ENCODE results near the gene AIF1L. TPM values are rescaled to one million over a fixed set of nuclear protein-coding genes. Genes with fewer than 3 reads are reported as not detected.
A peak's percentile ranks its signal among the peaks of the same experiment; 100 is the strongest.
"Not testable (repeated sequence)": the region's sequence is repeated elsewhere in the genome, so short reads cannot be mapped to it uniquely, and the experiment has no call there.

The AIF1L gene
- polyA plus RNA-seq, 12 donors = 19.5 to 48.5 (median 25.9) TPM; not detected in 1

DNA sequence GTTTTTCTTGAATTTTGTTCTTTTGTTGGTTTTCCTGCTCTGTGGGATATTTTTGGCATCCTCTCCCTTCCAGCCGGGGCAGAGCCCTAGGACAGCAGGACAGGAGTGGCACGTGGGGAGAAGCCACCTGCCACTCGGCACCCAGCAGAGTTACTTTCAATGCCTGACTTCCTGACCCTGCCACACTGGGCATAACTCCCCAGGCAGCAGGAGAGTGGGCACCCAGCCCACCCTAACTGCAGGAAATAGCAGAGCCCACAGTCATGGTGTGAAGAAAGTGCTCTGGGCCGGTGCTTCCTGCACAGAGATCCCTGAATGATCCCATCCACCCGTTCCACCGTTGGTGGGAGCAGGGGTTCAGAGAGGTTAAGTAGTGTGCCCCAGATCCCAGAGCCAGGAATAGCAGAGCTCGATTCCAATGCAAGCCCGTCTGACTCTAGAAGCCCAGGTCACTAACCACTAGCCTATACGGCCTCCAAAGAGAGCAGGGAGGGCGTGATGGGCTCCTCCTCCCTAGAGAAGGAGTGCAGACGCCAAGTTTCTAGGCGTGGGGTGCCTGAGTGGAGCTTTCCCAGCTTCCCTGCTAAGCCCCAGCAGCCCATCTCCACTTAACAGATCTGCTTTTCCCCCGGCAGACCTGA lies 20.9 kb downstream of the AIF1L start:
- no peak for DNase-seq

DNA sequence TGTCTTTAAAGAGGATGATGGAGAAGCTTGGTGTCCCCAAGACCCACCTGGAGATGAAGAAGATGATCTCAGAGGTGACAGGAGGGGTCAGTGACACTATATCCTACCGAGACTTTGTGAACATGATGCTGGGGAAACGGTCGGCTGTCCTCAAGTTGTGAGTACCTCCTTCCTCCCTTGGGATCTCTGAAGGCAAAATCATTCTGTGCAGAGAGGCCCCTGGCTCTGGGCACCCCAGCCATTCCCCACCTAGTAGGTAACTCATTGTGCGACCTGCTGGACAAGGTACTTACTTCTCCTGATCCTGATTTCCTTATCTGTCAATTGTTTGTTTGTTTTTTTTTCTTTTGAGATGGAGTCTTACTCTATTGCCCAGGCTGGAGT lies 21.4 kb downstream of the AIF1L start:
- no peak for DNase-seq

- no peak for DNase-seq
Observed at GRCh38 chr9:131119600-131119999, 23.3 kb downstream of the AIF1L start.

DNA sequence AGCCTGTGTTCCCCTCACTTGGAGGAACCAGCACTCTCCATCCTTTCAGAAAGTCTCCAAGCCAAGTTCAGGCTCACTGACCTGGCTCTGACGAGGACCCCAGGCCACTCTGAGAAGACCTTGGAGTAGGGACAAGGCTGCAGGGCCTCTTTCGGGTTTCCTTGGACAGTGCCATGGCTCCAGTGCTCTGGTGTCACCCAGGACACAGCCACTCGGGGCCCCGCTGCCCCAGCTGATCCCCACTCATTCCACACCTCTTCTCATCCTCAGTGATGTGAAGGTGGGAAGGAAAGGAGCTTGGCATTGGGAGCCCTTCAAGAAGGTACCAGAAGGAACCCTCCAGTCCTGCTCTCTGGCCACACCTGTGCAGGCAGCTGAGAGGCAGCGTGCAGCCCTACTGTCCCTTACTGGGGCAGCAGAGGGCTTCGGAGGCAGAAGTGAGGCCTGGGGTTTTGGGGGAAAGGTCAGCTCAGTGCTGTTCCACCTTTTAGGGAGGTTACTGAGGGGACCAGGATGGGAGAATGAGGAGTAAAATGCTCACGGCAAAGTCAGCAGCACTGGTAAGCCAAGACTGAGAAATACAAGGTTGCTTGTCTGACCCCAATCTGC lies 24.4 kb downstream of the AIF1L start:
- DNase-seq = no peak

- no peak for DNase-seq
Observed at GRCh38 chr9:131121346-131121745, 25.0 kb downstream of the AIF1L start.

- DNase-seq = no peak
Observed at GRCh38 chr9:131122158-131122557, 25.8 kb downstream of the AIF1L start.

DNA sequence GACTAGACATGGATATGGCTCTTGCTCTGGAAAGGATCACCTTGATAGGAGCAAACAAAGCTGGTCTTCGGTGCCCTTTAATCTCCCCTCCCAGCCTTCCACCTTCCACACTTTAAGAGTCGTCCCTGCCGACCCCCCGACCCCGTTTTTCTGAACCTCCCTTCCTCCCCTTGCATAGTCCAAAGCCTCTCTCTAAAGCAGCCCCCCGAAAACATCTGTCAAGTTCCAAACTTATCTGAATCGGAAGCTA lies 28.6 kb downstream of the AIF1L start:
- no peak for DNase-seq

DNA sequence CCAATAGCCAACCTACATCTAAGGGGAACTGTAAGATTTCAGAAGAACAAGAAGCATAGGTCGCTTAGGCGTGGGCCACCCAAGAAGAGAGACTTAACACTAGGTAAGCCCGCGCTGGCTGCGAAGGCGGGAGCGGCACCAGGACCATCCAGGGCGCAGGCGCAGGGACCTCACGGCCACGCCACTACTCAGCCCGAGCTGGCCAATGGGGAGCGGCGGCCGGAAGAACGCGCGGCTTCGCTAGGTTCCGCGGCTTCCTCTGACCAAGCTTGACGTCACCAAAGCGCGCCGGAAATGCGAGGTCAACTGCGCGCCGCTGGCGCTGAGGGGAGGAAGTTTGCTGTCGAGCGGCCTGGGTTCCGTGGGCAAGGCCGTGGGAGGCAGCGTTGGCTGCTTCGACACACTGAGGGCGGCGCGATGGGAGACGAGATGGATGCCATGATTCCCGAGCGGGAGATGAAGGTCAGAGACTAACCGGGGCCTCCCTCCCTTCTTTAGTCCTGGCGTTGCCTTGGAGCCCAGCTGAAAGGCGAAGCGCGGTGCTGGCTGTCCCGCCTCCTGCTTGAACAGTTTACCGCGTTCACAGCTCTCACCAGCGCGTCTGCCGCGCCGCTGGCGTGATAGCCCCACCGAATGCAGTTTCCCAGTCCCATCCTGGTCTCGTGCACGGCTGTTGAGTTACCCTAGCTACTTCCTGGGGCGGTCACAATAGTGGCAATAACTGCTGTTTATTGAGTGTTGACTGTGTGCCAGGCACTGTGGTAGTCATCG lies 29.1 kb downstream of the AIF1L start, which contains the start of gene NUP214:
Gene NUP214 (plus strand): TSS at position 299 of the 771 bp plus-strand sequence. CDS start 119 bp downstream, at position 418.
- DNase-seq = peak; percentile 100

GRCh38 chr9:131126059-131126426 lies 29.7 kb downstream of the AIF1L start:
- no peak for DNase-seq

DNA sequence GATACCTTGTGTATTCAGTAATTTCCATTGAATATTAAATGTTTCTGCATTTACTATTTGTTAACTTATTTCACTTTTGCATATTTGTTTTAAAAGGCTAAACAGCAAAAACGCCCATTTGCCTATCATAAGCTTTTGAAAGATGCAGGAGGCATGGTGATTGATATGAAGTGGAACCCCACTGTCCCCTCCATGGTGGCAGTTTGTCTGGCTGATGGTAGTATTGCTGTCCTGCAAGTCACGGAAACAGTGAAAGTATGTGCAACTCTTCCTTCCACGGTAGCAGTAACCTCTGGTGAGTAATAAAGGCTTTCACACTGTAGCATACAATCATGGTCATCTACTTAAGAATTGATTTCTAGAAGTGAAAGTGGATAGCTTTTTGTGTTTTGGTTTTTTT lies 32.9 kb downstream of the AIF1L start:
- DNase-seq = no peak

- no peak for DNase-seq
Observed at GRCh38 chr9:131138676-131139075, 42.3 kb downstream of the AIF1L start.

- no peak for DNase-seq
Observed at GRCh38 chr9:131140112-131140511, 43.8 kb downstream of the AIF1L start.

DNA sequence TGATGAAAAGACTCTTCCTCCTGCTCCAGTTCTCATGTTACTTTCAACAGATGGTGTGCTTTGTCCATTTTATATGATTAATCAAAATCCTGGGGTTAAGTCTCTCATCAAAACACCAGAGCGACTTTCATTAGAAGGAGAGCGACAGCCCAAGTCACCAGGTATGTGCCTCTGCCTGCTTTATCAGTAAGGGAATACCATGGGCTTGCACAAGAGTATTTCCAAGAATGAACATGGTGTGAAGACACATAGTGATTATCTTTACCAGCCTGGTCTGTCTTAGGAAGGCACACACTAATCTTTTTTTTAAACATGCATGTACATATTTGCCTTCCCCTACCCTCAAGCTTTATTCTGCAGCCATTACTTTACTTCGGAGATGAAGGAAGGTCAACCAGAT lies 44.2 kb downstream of the AIF1L start:
- no peak for DNase-seq

- DNase-seq = no peak
Observed at GRCh38 chr9:131142160-131142559, 45.8 kb downstream of the AIF1L start.

GRCh38 chr9:131144201-131144600 lies 47.9 kb downstream of the AIF1L start:
- no peak for DNase-seq

DNA sequence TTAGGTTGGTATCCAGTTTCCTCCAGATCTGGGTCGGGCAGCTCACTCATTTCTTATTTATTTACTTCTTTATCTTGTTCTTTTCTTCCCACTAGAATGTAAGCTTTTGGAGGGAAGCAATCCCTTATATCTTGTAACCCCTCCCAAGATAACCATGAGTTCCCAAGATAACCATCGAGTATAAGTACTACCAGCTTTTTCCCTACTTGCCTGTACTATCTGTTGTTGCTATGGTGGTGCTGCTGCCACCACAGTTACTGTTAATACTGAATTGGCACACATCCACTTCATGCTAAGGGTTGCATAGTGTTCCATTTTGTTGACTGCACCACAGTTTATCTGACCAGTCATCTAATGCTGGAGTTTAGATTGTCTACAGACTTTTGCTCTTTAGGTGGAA lies 48.9 kb downstream of the AIF1L start:
- no peak for DNase-seq

GRCh38 chr9:131146186-131146585 lies 49.9 kb downstream of the AIF1L start:
- no peak for DNase-seq

DNA sequence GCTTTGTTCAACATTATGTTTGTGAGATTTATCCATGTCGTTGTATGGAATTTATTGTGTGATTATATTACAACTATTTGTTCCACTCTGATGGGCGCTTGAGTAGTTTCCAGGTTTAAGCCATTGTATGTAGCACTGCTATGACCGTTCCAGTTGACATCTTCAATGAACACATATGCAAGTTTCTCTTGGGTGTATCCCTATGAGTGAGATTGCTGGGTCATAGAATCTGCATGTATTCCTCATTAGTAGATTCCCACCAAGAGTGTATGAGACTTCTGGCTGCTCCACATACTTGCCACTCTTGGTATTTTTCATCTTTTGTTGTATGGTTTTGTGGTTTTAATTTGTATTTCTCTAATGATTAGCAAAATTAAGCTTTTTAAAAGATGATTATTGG lies 51.9 kb downstream of the AIF1L start:
- DNase-seq = no peak

DNA sequence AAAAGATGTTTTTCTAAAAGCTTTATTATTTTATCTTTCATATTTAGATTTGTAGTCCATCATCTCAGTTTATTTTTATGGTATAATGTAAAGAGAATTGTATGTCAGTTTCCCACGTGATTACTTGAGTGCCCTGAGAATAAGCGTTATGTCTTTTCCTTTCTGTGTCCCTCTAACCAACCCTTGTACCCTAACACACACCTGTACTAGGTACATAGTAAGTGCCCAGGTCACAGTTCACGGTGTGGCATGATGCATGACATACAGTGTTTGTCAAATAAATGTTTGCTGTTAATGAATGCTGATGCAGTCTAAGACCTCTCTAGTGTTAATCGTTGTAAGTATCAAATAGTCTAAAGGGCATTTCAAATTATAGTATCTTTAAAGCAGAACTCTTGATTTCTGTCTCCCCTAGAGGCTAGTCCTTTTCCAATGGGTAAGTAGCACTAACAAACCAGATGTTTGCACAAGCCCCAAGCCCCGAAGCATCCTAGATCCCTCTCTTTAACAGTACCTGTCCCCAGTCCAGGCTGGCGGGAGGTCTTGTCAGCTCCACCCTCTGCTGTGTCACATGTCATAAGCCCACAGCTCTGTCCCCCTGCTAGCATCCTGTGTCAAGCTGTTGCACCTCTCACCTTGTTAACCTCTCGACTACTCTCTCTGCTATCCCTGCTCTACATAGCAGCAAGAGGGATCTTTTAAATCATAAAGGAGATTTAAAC lies 52.8 kb downstream of the AIF1L start:
- DNase-seq = no peak

- no peak for DNase-seq
Observed at GRCh38 chr9:131149688-131150053, 53.3 kb downstream of the AIF1L start.

- no peak for DNase-seq
Observed at GRCh38 chr9:131153595-131153994, 57.3 kb downstream of the AIF1L start.

GRCh38 chr9:131158673-131159072 lies 62.3 kb downstream of the AIF1L start:
- not testable (repeated sequence) for DNase-seq
